Neural cell (in vitro differentiated cells): ENCODE data around the gene PLA2G5. TPM values are rescaled to one million over a fixed set of nuclear protein-coding genes. Genes with fewer than 3 reads are reported as not detected.

ENCODE experiments used
- H2AFZ ChIP-seq: fragments of 200-600, 300-800 bp; sonication (generic), shearing (Covaris generic); 2 replicates; pipeline ENCODE4 v1.6.0; 2014; ENCODE audit warnings: low read depth, mild to moderate bottlenecking, antibody characterized with exemption, low read length, moderate library complexity
- H3F3A ChIP-seq: fragments of 200-600 bp; shearing (Covaris generic); 2 replicates; pipeline ENCODE4 v1.6.1; 2016; ENCODE audit warnings: mild to moderate bottlenecking, moderate library complexity, mixed read lengths, antibody characterized with exemption, low read length; ENCODE audit not compliant: insufficient read depth, poor library complexity, severe bottlenecking
- H3K27ac ChIP-seq: fragments of 200-600, 300-800 bp; sonication (generic), shearing (Covaris generic); 2 replicates; pipeline ENCODE4 v1.5.1; 2014; ENCODE audit warnings: mild to moderate bottlenecking, low read length, moderate library complexity
- H3K27me3 ChIP-seq: fragments of 300-800, 200-600 bp; sonication (generic), shearing (Covaris generic); 2 replicates; pipeline ENCODE4 v1.6.0; 2014; ENCODE audit warnings: mild to moderate bottlenecking, low read depth, low read length, moderate library complexity; ENCODE audit not compliant: insufficient read depth
- H3K36me3 ChIP-seq: fragments of 300-800, 200-600 bp; sonication (generic), shearing (Covaris generic); 2 replicates; pipeline ENCODE4 v1.5.1; 2014; ENCODE audit warnings: mild to moderate bottlenecking, antibody characterized with exemption, low read length, moderate library complexity; ENCODE audit not compliant: insufficient read depth
- H3K4me2 ChIP-seq: fragments of 300-800, 200-600 bp; sonication (generic), shearing (Covaris generic); 2 replicates; pipeline ENCODE4 v1.6.0; 2014; ENCODE audit warnings: mild to moderate bottlenecking, low read length
- H3K4me3 ChIP-seq: fragments of 300-800, 200-600 bp; sonication (generic), shearing (Covaris generic); 2 replicates; pipeline ENCODE4 v1.5.1; 2014; ENCODE audit warnings: mild to moderate bottlenecking, low read length, moderate library complexity
- H3K79me2 ChIP-seq: fragments of 200-600 bp; shearing (Covaris generic); replicated peaks from 2 replicates; pipeline ENCODE4 v1.6.0; 2014; ENCODE audit warnings: mild to moderate bottlenecking, low read length, moderate library complexity; ENCODE audit not compliant: insufficient read depth
- H3K9ac ChIP-seq: fragments of 300-800, 200-600 bp; sonication (generic), shearing (Covaris generic); 2 replicates; pipeline ENCODE4 v1.6.1; 2016; ENCODE audit warnings: mild to moderate bottlenecking, low read length, mixed read lengths
- H3K9me2 ChIP-seq: fragments of 200-600 bp; shearing (Covaris generic); 2 replicates; pipeline ENCODE4 v1.6.1; 2016; ENCODE audit warnings: mild to moderate bottlenecking, low read length, mixed read lengths; ENCODE audit not compliant: insufficient read depth
- H3K9me3 ChIP-seq: fragments of 200-600, 300-800 bp; sonication (generic), shearing (Covaris generic); 2 replicates; pipeline ENCODE4 v1.6.1; 2016; ENCODE audit warnings: mild to moderate bottlenecking, mixed run types, low read length, moderate library complexity, mixed read lengths
- H4K20me1 ChIP-seq: fragments of 200-600 bp; shearing (Covaris generic); 2 replicates; pipeline ENCODE4 v1.6.1; 2016; ENCODE audit warnings: mild to moderate bottlenecking, mixed run types; ENCODE audit not compliant: insufficient read depth
- EP300 ChIP-seq: fragments of 450-650 bp; conservative IDR thresholded peaks from 2 replicates; pipeline ENCODE4 v1.6.1; 2014; ENCODE audit warnings: antibody characterized with exemption, mild to moderate bottlenecking, moderate library complexity; ENCODE audit not compliant: poor library complexity, severe bottlenecking
- MXI1 ChIP-seq: fragments of 450-650 bp; conservative IDR thresholded peaks from 2 replicates; pipeline ENCODE4 v1.6.1; 2014; ENCODE audit warnings: antibody characterized with exemption, mild to moderate bottlenecking; ENCODE audit not compliant: poor library complexity, severe bottlenecking
- POLR2AphosphoS5 ChIP-seq: IDR thresholded peaks from 2 replicates; pipeline ENCODE4 v1.6.1; 2012
- RAD21 ChIP-seq: fragments of 450-650 bp; conservative IDR thresholded peaks from 2 replicates; pipeline ENCODE4 v1.6.1; 2014; ENCODE audit warnings: antibody characterized with exemption, mild to moderate bottlenecking, moderate library complexity
- SMC3 ChIP-seq: fragments of 450-650 bp; conservative IDR thresholded peaks from 2 replicates; pipeline ENCODE4 v1.6.1; 2014; ENCODE audit warnings: antibody characterized with exemption, mild to moderate bottlenecking, moderate library complexity; ENCODE audit not compliant: poor library complexity
- TAF1 ChIP-seq: IDR thresholded peaks from 2 replicates; pipeline ENCODE4 v1.6.1; 2012; ENCODE audit warnings: low read depth
- polyA plus RNA-seq: library from polyadenylated mRNA; depleted of rRNA; stranded (reverse); fragments of >200 nt; gene quantifications from 2 replicates; pipeline ENCODE4 v1.2.3, GENCODE V29; 2014
- TF ChIP-seq, protein P1 (sequence below): IDR thresholded peaks from 2 replicates; pipeline ENCODE4 v1.6.1; 2012; ENCODE audit warnings: borderline replicate concordance

PLA2G5 gene
- polyA plus RNA-seq, 1 donor from 2014 or later = not detected

DNA sequence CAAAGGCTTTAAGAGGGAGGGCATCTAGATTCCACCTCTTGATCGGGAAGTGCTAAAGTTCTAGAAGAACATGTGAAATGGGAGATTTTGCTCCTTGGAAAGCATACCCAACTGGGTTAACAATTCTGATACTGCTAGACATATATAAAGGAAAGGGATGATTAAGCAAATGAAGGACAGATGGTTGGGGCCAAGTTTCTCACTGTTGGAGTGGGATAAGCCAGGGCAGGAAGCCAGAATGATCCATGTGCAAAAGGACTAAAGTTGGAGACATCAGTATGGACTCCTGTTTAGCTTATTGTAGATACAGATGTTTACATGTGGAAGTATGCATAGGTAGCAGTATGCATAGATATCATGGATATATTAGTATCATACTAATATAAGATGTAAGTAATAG lies 16.8 kb downstream of the PLA2G5 start:
- Histone ChIP-seq H3K27me3 (no peaks in the 10 kb centered on the region), H4K20me1 (no peaks in the 10 kb centered on the region), H3F3A (no peaks in the 10 kb centered on the region), H2AFZ (no peak overlapping the region), H3K9me2 (no peaks in the 10 kb centered on the region), H3K9ac (no peak overlapping the region), H3K9me3 (no peaks in the 10 kb centered on the region), H3K36me3 (no peaks in the 10 kb centered on the region), H3K4me3 (no peak overlapping the region), H3K79me2 (no peaks in the 10 kb centered on the region), H3K4me2 (no peak overlapping the region), H3K27ac (no peak overlapping the region)
- TF ChIP-seq TAF1 = no peak

DNA sequence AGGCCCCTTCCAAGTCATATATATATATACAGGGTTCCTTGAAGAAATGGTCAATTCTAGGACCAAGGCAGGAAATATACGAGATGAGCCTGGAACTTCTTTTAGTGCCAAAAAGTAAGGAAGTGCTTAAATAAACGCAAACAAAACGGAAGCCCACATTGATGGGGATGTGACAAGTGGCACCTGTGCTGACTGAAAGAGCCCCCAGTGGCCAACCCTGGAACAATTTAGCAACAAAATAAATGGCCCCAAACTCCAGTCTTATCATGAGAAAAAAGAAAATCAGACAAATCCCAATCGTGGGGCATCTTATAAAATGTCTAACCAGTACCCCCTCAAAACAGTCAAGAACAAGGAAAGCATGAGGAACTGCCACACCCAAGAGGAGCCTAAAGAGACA lies 17.7 kb downstream of the PLA2G5 start:
- H3K36me3 ChIP-seq = no peaks in the 10 kb centered on the region
- no peaks in the 10 kb centered on the region for H4K20me1 ChIP-seq
- no peak overlapping the region for H3K9ac ChIP-seq
- TF ChIP-seq EP300 (no peak), MXI1 (no peak)
- H3K27me3 ChIP-seq = no peaks in the 10 kb centered on the region
- H3K27ac ChIP-seq = no peak overlapping the region
- H3K4me2 ChIP-seq = no peak overlapping the region
- H3F3A ChIP-seq = no peaks in the 10 kb centered on the region
- H2AFZ ChIP-seq = no peak overlapping the region
- no peaks in the 10 kb centered on the region for H3K79me2 ChIP-seq
- H3K9me3 ChIP-seq = no peaks in the 10 kb centered on the region
- no peak overlapping the region for H3K4me3 ChIP-seq
- H3K9me2 ChIP-seq = no peaks in the 10 kb centered on the region

- Histone ChIP-seq H4K20me1 (no peaks in the 10 kb centered on the region), H3K9ac (no peak overlapping the region), H3K27ac (no peak overlapping the region), H2AFZ (no peak overlapping the region), H3K4me3 (no peak overlapping the region), H3K27me3 (no peaks in the 10 kb centered on the region), H3F3A (no peaks in the 10 kb centered on the region), H3K36me3 (no peaks in the 10 kb centered on the region), H3K79me2 (no peaks in the 10 kb centered on the region), H3K9me2 (no peaks in the 10 kb centered on the region), H3K9me3 (no peaks in the 10 kb centered on the region), H3K4me2 (no peak overlapping the region)
- TF ChIP-seq MXI1 (no peak), POLR2AphosphoS5 (no peak), EP300 (no peak), SMC3 (no peak), TAF1 (no peak), RAD21 (no peak)
- TF ChIP-seq, protein P1, sequence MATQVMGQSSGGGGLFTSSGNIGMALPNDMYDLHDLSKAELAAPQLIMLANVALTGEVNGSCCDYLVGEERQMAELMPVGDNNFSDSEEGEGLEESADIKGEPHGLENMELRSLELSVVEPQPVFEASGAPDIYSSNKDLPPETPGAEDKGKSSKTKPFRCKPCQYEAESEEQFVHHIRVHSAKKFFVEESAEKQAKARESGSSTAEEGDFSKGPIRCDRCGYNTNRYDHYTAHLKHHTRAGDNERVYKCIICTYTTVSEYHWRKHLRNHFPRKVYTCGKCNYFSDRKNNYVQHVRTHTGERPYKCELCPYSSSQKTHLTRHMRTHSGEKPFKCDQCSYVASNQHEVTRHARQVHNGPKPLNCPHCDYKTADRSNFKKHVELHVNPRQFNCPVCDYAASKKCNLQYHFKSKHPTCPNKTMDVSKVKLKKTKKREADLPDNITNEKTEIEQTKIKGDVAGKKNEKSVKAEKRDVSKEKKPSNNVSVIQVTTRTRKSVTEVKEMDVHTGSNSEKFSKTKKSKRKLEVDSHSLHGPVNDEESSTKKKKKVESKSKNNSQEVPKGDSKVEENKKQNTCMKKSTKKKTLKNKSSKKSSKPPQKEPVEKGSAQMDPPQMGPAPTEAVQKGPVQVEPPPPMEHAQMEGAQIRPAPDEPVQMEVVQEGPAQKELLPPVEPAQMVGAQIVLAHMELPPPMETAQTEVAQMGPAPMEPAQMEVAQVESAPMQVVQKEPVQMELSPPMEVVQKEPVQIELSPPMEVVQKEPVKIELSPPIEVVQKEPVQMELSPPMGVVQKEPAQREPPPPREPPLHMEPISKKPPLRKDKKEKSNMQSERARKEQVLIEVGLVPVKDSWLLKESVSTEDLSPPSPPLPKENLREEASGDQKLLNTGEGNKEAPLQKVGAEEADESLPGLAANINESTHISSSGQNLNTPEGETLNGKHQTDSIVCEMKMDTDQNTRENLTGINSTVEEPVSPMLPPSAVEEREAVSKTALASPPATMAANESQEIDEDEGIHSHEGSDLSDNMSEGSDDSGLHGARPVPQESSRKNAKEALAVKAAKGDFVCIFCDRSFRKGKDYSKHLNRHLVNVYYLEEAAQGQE = no peak
These were observed 19.5 kb downstream of the PLA2G5 start for GRCh38 chr1:20089328-20090077.
